HG02884 (cell line): ENCODE measurements around the gene STARD3.

ENCODE experiments used
- ATAC-seq: cut with Tn5 transposase; IDR thresholded peaks from one replicate; pipeline ENCODE4 v1.9.1; 2021; ENCODE audit warnings: mild to moderate bottlenecking, moderate library complexity; ENCODE audit not compliant: unreplicated experiment

The STARD3 gene

GRCh38 chr17:39658346-39658745 is 21.4 kb downstream of the STARD3 start:
- ATAC-seq, result no peak

DNA sequence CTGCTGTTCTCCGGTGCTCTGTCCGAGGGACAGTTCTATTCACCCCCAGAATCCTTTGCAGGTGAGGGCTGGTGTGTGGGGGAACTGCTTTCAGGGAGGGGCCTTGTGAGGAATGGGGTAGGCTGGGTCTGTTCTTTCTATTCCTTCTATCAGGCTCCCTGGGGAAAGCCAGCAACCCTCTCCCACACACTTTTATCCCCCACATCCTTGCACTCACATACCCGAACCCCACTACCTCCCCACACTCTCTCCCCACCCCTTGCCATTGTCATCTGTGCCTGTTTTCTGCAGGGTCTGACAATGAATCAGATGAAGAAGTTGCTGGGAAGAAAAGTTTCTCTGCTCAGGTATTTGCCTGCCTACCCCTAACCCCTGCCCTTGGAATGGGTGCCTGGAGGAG is 21.8 kb downstream of the STARD3 start:
- ATAC-seq, result no peak

- no peak for ATAC-seq
Measured at GRCh38 chr17:39659279-39660010, 22.5 kb downstream of the STARD3 start.

DNA sequence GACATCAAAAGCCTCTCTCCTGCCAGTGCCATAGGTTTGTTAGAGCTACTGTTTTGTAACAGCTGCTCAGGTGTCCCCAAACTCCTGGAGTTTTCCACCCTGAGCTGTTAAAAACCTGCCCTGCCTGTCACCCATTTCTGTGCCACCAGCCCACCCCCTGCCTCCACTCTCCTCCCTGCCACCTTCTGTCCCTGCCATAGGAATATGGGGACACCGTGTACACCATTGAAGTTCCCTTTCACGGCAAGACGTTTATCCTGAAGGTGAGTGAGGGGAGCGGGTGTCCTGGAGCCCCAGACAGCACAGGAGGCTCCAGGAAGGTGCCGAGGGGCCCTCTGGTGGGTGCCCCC is 23.0 kb downstream of the STARD3 start:
- no peak for ATAC-seq

- no peak for ATAC-seq
Measured at GRCh38 chr17:39660397-39661385, 23.7 kb downstream of the STARD3 start.

DNA sequence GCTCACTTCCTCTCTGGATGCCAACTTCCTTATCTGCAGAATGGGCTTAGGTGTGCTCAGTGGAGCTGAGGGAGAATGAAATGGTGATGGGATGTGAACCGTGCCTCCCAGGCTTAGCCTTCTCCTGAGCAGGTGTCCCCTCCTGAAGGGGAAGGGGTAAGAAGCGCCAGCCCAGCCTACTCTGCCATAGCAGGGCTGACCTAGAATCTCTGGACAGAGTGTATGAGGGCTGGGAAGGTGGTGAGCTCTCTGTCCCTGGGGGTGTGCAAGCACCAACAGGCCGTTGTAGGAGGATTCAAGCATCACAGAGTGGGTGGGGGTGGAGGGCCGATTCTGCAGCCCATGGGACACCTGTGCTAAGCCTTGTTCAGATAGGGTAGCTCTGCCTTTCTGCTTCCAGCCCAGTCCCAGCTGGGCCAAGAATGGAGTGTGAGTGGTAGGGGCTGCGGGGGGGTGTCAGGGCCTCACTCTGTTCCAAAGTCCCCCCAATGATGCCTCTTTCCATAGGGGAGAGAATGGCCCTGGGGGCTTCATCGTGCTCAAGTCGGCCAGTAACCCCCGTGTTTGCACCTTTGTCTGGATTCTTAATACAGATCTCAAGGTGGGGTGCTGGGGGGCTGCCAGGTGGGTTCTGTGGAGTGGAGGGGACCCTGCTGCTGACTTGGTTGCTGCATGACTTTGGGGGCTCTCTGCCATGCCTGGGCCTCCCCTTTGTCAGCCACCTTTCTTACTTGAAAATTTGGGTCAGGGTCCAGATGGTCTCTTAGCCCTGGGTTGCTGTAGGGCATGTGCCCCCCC is 25.0 kb downstream of the STARD3 start:
- ATAC-seq, result no peak

GRCh38 chr17:39662551-39663339 is 25.8 kb downstream of the STARD3 start:
- no peak for ATAC-seq

DNA sequence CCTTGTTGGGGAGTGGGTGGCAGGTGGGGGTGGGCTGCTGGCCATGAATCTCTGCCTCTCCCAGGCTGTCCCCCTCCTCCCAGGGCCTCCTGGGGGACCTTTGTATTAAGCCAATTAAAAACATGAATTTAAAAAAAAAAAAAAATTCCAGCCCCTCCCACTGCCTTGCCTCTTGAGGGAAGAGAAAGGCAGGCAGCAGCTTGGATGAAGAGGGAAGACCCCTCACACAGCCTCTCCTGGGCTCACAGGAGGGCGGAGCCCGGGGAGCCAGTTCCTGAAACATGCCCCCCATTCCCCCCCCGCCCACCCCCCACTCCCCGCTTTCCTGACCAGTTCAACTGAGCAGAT is 26.4 kb downstream of the STARD3 start:
- no peak for ATAC-seq

- ATAC-seq, result no peak
Measured at GRCh38 chr17:39663688-39664580, 27.0 kb downstream of the STARD3 start.

- ATAC-seq, result no peak
Measured at GRCh38 chr17:39664581-39665561, 27.9 kb downstream of the STARD3 start, which contains the start of gene TCAP. Gene TCAP, plus strand, starts transcription at chr17:39665349. Its CDS starts 11 bp downstream, at chr17:39665360.

- ATAC-seq, result no peak
Measured at GRCh38 chr17:39665642-39666224, 28.8 kb downstream of the STARD3 start.

DNA sequence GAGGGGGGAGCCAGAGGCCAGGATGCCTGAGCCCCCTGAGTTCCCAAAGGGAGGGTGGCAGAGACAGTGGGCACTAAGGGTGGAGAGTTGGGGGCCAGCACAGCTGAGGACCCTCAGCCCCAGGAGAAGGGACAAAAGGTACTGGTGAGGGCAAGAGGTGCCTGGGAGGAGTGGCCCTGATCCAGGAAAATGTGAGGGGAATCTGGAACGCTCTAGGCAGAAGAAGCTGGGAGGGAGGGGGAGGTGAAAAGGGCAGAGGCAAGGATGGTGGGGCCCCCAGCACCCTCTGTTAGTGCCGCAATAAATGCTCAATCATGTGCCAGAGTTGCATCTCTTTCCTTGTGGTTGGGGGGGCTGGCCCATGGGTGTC is 29.3 kb downstream of the STARD3 start:
- ATAC-seq, result no peak

DNA sequence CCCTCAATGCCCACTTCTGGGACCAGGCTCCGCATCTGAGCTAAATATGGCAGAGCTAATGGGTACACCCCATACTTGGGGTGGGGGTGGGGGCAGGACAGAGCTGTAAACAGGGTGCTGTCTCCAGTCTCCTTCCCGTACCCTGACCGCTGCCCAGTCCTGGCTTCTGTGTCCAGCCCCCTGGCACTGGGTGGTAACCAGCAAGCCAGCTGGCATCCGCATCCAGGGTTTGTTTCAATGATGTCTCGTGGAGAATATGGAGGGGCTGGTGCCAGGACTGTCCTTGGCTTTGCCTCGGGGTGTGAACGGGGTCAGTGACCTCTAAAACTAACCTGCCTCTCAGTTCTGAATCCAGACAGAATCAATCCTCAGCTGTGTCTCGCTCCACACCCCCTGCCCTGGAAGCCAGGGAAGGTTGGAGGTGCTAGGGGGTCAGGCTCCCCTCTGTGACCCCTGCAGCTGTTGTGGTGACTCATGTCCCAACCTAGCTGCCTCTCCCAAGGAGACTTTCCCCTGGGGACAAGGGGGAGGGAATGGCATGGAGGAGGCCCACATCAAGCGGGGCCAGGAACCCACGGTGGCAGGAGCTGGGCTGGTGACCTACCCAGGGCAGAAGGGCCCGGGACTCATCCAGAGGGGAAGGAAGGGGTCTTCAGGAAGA is 29.8 kb downstream of the STARD3 start:
- ATAC-seq, result no peak

- ATAC-seq, result no peak
Measured at GRCh38 chr17:39667262-39667944, 30.5 kb downstream of the STARD3 start.

DNA sequence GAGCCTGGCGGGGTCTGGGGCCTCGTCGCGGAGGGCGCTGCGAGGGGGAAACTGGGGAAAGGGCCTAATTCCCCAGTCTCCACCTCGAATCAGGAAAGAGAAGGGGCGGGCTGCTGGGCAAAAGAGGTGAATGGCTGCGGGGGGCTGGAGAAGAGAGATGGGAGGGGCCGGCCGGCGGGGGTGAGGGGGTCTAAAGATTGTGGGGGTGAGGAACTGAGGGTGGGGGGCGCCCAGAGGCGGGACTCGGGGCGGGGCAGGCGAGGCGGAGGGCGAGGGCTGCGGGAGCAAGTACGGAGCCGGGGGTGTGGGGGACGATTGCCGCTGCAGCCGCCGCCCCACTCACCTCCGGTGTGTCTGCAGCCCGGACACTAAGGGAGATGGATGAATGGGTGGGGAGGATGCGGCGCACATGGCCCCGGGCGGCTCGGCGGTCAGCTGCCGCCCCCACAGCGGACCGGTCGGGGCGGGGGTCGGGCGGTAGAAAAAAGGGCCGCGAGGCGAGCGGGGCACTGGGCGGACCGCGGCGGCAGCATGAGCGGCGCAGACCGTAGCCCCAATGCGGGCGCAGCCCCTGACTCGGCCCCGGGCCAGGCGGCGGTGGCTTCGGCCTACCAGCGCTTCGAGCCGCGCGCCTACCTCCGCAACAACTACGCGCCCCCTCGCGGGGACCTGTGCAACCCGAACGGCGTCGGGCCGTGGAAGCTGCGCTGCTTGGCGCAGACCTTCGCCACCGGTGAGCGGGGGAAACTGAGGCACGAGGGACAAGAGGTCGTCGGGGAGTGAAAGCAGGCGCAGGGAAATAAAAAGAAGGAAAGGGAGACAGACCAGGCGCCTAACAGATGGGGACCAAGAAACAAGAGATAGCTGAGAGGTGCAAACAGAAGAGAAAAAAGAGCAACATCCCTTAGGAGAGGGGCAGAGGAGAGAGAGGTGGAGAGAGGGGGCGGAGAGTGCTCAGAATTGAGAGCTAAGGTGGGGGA is 31.3 kb downstream of the STARD3 start, which contains the start of gene PNMT:
PNMT (plus strand) TSS at position 509 of the 980 bp plus-strand sequence; CDS start at position 532, 23 bp downstream.
- no peak for ATAC-seq
